Globus pallidus (tissue), 1 donor: ENCODE measurements around the gene ACTN2.
A peak's percentile ranks its signal among the peaks of the same experiment; 100 is the strongest.
"Not testable (repeated sequence)": the region's sequence is repeated elsewhere in the genome, so short reads cannot be mapped to it uniquely, and the experiment has no call there.

Source experiments
- DNase-seq: peaks from one replicate; pipeline ENCODE4 v3.0.0-alpha.2; 2015; ENCODE audit warnings: low spot score

ACTN2 gene

DNA sequence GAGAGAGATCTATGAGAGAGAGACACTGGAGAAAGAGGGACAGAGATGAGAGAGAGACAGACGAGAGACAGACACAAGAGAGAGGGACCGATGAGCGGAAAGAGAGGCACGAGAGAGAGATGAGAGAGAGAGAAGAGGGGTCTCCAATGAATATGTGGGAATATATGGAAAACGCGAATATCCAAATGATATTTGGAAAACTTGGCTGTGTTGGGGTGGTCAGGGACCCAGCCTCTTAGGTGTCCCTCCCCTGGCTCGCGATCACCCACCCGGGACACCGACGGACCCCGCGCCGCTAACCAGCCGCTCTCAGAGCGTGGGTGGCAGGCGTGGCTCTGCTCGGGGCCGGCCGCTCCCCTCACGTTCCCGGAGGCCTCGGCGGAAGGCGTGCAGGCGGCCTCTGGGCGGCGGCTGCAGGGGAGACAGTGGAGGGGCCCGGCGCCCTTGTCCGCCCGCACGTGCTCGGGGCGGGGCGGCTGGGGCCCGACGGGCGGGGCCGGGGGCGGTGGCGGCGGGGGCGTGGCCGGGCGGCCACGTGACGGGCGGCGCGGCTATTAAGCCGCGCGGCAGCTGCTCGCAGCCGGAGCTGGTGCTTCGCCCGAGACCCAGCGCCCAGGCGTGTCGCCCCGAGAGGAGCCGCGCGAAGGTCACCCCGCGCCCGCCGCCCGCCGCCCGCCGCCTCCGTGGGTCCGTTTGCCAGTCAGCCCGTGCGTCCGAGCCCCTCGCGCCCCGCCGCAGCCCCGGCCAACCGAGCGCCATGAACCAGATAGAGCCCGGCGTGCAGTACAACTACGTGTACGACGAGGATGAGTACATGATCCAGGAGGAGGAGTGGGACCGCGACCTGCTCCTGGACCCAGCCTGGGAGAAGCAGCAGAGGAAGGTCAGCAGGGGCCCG, at the start of gene ACTN2:
ACTN2 (plus strand) TSS at position 583 of the 898 bp plus-strand sequence; CDS start at position 758, 175 bp downstream.
- peak; percentile 26 for DNase-seq

DNA sequence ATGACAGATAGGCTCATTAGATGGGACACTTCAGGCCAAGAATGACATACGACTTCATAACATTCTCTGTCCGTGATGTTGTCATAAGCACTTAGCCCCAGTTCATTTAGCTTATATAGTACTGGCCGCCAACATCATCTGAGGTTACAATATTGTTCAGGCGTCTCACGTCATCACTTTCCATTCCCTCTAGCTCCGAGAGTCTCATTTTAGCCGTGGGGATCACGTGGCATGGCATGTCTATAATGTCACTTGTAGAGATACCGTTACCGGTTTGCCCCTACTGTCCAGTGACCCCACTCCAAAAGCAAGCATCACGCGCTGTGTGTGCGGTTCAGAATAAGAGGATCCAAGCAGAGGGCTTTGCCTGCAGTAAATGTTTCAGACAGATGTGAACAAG, 47.4 kb upstream of the ACTN2 start:
- DNase-seq: no peak

DNA sequence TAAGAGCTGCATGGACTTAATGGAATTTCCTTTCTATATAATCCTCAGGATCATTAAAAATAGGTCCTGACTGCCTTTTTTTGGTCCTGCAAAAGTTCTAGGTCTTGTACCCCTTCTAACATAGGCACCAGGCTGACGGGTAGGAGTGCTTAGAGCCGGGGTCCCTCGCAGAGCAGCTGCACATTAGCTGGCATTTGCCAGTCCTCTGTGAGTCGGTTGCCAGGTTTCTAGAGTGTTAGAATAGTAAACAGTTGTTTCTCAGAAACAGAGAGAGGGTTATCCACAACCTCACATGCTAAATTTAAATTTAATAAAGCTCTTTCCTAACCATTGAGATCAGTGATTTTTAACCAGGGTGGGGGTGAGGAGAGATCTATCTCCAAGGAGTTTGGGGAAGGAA, 46.6 kb upstream of the ACTN2 start:
- peak; percentile 3 for DNase-seq

DNA sequence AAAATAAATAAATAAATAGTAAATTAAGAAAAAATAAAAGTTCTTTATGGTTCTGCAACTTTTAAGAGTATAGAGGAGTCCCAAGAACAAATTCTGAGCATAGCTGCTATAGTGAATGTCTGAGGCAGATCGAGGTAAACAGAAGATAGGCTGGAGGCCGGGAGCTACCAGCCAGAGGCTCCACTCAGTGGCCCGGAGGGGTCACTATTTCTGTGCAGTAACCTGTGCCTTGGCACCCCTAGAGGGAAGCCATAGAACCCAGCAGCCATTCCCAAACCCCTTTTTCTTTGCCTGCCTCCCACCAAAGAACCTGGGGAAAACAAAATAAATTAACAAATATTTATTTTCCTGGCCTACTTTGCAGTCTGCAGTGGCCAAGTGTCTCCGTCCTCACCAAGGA, 43.5 kb upstream of the ACTN2 start:
- DNase-seq: no peak

DNA sequence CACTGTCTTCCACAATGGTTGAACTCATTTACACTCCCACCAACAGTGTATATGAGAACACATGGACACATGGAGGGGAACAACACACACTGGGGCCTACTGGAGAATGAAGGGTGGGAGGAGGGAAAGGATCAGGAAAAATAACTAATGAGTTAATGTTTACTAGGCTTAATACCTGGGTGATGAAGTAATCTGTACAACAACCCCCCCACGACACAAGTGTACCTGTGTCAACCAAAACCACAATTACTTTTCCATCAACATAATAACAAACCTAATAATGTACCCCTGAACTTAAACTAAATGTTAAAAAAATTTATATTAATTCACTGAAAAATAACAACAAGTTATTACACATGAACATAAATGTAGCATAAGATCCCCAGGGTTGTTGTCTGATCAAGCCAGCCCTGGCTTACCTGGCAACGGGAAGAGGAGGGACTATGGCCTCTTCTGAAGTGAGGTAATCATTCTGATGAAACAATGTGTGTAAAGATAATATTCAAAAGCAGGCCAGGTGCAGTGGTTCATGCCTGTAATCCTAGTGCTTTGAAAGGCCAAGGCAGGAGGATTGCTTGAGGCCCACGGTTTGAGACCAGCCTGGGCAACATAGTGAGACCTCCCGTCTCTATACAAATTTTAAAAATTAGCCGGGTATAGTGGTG, 41.2 kb upstream of the ACTN2 start:
- DNase-seq: no peak

DNA sequence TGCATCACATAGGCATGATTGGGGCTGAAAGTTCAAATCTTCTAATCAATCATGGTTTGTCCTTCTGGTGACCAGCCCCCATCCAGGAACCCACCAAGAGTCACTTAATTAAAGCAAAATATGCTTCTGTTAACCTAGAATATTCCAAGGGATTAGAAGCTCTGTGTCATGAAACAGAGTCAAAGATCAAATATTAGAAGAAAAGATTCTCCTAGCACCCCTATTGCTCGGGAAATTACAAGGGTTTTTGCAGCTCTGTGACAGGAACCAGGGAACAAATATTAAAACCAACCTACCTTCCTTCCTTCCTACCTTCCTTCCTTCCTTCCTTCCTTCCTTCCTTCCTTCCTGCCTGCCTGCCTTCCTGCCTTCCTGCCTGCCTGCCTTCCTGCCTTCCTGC, 31.8 kb upstream of the ACTN2 start:
- no peak for DNase-seq

DNA sequence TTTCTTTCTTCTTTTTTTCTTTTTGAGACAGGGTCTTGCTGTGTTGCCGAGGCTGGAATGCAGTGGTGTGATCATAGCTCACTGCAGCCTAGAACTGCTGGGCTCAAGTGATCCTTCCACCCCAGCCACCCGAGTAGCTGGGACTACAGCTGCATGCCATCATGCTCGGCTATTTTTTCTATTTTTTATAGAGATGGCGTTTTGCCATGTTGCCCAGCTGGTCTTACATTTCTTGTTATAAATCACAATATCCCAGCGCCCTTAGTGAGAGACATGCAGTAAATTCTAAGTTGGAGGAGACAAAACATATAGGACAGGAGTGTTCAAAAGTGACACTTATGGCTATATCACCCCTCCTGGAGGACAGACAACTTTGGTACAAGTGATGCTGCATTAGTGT, 31.3 kb upstream of the ACTN2 start:
- no peak for DNase-seq

DNA sequence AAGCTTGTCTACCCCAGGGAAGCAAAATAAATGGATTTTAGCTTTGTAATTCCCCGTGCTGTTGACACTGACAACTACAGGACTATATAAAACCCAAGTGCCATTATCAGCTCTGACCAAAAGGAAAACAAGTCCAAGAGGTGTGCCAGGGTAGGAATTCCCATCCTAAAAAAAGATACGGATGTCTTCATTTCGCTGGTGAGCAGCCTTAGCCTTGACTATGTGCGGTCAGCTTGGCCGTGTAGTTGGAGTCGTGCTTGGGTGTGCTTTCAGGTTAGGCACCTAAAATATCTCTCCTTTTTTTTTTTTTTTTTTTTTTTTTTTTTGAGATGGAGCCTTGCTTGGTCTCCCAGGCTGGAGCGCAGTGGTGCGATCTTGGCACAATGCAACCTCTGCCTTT, 28.9 kb upstream of the ACTN2 start:
- DNase-seq: no peak

DNA sequence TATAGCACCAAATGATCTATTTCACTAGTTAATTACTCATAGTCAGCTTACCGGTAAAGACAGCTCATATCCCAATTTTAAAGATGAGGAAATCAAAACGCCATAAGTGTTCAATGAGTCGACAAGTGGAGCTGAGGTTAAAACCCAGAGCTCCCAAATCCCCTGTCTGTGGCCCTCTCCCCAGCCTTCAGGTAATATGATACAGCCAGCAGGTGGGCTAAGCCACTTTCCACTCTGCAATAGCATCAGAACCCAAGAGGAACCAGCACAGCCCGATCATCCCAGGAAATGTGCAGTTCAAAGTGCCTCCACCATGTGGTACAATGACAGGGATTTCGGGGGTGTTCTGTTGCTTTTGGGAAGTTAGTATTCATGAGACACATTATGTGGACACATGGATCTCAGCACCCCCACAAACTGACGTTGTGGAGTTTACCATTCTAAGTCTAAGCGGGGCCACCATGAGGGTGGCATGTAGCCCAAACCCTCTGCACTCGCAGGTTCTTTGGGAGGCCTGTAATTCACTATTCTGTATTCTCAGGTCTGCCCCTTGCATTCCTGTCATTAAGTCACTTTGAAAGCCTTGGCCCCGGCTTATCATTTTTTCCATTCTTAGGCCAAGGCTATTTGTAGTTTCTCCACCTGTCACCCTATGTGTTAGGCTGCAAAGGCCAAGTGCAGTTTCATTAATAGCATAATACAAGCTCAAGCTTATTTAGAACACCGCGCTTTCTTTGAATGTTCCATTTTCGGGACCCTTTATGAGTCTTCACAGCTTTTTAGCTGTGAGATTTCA, 26.3 kb upstream of the ACTN2 start:
- DNase-seq: no peak

DNA sequence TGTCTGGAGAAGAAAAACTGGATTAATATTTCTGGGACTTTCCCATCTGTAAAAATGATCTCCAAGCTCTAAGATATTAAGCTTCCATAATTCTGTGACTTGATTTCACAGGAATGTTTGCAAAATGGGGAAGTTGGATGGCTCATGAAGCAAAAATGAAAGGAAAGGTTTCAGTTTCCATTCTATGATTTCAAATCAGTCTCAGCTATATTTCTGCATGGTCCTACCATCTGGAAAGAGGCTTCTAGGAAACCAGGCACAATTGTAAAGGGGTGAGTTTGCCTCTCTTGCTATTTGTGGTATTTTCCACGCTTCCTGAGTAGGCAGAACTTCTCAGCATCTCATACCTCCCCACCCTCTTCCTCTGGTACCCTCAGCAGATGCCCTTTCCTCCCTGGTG, 22.4 kb upstream of the ACTN2 start:
- DNase-seq: no peak

DNA sequence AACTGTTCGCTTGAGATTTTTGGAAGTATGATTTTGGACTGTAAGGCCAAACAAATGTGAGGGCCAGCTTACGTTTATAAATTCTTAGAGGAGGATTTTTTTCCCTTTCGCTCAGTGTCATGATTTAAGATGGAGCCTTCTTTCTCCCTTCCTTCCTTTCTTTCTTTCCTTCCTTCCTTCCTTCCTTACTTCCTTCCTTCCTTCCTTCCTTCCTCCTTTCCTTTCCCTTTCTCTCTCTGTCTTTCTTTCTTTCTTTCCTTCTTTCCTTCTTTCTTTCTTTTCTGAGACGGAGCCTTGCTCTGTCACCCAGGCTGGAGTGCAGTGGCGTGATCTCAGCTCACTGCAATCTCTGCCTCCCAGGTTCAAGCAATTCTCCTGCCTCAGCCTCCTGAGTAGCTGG, 17.4 kb upstream of the ACTN2 start:
- DNase-seq: not testable (repeated sequence)

DNA sequence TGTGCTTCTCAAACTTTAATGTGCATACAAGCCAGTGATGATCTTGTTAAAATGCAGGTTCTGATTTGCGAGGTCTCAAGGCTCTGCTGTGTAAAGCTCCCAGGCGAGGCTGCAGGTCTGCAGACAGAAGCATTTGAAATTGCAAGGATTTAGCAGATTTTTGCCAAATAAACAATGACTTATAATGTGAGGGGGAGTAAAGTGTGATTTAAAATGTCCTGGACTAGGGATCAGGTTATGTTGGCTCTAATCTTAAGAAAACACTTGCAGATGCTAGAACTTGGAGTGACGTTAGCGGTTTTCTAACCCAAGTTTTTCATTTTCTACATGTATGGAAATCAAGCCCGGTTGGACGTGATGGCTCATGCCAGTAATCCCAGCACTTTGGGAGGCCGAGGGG, 16.2 kb upstream of the ACTN2 start:
- no peak for DNase-seq

DNA sequence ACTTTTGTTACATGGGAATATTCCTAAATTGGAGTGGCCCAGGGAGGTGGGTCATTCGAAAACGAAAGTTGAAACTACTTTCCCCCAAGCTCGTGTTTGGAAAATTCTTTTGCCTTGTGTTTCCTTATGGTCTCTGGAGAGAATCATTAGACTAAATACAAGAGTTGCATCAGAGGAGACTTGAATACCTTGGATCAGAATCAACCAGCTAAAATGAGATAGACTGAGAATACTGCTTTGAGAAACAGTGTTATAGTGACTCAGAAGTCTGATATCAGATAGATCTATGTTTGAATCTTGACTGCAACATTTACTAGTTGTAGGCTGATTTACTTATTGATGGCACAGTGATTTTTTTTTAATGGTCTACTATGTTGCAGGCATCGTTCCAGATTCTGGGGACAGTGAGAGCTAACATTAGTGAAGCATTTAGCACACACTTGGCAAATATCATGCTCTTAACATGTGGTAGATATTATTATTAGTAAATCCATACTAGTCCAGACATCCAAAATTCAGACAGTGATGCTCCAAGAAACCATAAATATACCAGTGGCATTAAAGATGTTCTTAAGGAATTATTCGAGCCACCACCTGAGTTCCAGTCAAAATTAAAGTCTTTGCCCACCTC, 12.9 kb upstream of the ACTN2 start:
- DNase-seq: no peak

DNA sequence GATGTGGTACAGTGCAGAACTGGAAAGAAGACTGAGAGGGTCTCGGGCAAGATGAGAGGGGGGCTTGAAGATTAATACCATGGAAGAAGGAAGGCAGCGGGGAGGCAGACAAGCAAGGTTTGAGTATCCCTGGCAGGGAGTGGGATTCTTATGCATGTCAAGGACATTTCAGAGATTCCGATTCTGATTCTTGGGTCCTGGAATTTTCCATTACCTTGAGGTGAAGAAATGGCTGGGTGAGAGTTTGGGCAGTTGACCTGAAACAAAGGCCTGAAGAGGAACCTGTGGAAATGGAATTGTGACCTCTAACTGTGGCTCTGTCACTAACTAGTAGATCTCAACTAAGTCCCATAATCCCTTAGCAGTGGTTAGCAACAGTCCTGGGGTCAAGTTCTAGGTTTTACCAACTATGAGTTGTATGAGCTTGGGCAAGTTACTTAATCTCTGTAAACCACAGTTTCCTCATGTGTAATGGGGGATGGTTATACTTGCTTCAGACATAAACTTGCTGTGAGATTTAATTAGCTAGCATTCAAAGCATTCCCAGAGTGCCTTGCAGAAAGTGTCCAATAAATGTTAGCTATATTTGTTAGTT, 8.6 kb upstream of the ACTN2 start:
- DNase-seq: no peak

DNA sequence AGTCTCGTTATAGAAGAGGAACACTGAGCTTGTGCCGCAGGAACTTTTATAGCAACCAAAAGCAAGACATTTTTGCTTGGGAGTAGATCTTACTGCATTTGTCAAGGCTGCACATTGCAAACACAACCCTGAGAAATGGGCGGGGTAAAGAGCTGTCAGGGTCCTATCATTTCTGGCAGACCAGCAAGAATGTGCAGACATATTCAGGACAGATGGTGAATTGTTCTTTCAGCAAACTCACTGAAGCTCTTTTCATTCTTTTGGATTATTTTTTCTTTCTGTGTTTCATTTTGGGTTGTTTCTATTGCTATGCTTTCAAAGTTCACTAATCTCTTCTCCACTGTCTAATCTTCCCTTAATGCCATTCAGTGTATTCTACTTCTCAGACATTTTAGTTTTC, 5.1 kb upstream of the ACTN2 start:
- no peak for DNase-seq

DNA sequence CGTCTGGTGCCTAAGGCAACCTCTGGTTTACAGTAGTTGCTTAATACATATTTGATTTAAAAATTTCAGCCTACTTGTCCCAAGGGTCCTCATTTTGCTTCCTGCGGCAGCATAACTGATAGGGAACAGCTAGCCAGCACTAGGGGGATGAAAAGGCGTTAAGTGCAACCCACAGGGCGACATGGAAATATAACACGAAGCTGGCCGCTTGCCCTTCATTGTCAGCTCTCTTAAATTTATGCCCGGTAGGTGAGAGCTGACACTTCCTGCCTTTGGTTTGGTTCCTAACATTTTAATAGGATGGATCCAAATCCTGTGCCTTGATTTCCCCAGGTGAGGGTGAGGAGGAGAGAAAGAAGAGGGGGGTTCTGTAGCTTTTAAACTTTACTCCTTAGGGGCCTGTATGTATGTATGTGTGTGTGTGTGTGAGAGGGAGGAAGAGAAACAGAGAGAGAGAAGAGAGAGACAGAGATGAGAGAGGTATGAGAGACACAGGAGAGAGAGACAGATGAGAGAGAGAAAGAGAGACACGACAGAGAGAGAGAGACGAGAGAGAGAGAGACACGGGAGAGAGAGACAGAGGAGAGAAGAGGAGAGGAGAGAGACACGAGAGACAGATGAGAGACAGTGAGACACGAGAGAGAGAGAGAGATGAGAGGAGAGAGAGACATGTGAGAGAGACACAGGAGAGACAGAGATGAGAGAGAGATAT, 938 bp upstream of the ACTN2 start:
- DNase-seq: no peak

DNA sequence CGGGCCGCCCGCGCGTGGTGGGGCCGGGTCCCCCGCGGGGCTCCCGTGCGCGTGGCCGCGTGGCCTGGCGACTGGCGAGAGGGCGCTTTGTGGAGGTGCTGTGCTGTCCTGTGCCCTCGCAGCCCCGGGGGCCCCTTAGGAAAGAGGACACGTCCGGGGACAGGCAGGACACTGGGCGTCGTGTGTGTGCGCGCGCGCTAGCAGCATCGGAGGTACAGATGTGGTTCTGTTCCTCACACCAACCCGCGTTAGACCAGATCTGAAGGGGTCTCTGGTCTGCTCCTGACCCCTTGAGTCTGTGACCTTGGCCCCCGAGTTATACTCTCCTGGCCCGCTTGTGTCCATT, 489 bp downstream of the ACTN2 start:
- no peak for DNase-seq

DNA sequence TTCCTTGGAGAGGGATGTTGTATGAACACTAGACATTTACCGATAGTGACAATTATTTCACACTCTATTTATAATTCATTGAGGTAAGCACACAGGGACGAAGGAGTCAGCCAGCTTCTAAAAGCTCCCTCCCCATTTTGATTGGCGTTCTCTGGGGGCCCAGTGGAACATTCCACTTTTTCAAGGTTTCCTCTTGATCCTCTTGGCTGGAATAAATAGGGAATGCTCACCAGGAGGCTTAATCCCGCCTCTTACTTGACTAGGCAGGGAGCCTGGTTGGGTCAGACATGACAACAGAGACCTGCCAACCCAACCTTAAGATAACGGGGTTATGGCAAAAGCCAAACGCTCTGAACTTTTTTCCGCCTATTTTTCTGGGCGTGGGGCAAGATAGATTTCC, 974 bp downstream of the ACTN2 start:
- DNase-seq: no peak

DNA sequence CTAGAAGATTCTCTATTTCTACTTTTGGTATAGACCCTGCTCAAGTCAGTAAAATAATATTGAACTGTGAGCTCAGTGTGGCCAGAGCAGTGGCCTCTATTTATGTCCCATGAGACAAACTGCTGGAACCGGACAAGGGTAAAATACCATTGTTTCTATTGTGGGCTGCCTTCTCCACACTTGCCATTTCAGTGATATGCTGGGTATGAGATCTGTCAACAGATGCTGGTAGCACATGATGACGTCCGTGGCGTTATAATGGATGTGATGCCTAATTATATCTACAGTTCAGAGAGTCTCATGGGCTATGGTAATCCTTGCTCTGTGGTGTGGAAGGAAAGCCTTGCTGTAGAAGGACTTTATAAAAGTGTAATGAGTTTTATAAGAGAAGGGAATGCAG, 2.4 kb downstream of the ACTN2 start:
- DNase-seq: no peak

DNA sequence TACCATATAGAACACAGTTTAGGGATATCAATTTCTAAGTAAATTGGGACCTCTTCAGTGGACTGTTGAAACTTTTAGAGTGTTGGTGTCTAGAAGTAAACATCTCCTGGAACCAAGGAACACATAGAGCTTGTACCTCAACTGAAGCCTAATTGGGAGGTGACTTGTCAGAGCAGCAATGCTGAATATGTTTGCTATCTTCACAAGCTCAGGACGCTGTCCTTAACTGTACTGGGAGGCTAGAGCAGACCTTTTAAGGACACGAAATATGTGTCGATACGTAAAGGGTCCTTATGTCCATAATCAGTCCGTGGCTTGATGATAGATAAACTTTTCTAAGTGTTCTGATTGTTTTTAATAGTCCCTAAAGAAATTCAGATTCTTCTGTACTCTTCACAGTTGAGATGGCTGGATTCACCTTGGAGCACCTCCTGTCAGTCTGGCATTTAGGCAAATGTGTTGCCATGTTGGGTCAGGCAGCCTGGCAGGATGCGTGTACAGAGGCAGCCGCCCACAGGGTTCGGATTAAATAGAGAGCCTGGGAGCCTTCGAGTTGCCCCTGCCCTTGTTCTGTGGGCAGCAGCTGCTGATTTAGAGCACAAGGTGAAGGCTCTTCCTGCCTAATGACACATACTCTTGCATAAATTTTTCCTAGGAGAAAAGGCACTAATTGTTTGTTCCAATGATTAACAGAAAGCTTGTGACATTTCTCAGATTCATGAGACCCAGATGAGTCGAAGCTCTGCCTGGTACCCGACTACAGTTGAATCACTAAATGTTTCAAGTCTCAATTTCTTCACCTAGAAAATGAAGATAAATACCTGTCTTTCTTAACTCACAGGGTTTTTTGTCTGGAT, 3.6 kb downstream of the ACTN2 start:
- no peak for DNase-seq
